Muscle of arm (tissue), 14 donors: ENCODE measurements around the gene LRRC58. TPM values are rescaled to one million over a fixed set of nuclear protein-coding genes. Genes with fewer than 3 reads are reported as not detected.
A peak's percentile ranks its signal among the peaks of the same experiment; 100 is the strongest.
"Not testable (repeated sequence)": the region's sequence is repeated elsewhere in the genome, so short reads cannot be mapped to it uniquely, and the experiment has no call there.

Experiments
- DNase-seq: peaks from one replicate; pipeline ENCODE4 v3.0.0-alpha.2; 2013
- long read RNA-seq, 11 donors: transcript quantifications; one replicate each; lab custom pipeline, GENCODE V29; 2026
- polyA plus RNA-seq, 12 donors: library from polyadenylated mRNA; unstranded; fragments of 120-200 nt; gene quantifications; one replicate each; pipeline ENCODE4 v1.2.1, GENCODE V29; 2013; ENCODE audit not compliant: insufficient read length in 12 of 12

The LRRC58 gene
- 10 to 100 TPM in 11 of 12 donors, not detected in 1; 11.9 to 23.1 (median 16.5) TPM for polyA plus RNA-seq
- long read RNA-seq, donor 1, full-length matches to known transcripts = 7 of 7 reads
- long read RNA-seq, donor 1, partial matches to known transcripts = 0 of 7 reads
- long read RNA-seq, donor 1, other reads (novel, unspliced or antisense) = 0 of 7 reads
- long read RNA-seq, donor 2, full-length matches to known transcripts = 1 of 1 reads
- long read RNA-seq, donor 2, partial matches to known transcripts = 0 of 1 reads
- long read RNA-seq, donor 2, other reads (novel, unspliced or antisense) = 0 of 1 reads
- long read RNA-seq, donor 3, full-length matches to known transcripts = 2 of 2 reads
- long read RNA-seq, donor 3, partial matches to known transcripts = 0 of 2 reads
- long read RNA-seq, donor 3, other reads (novel, unspliced or antisense) = 0 of 2 reads
- long read RNA-seq, donor 4, full-length matches to known transcripts = 2 of 2 reads
- long read RNA-seq, donor 4, partial matches to known transcripts = 0 of 2 reads
- long read RNA-seq, donor 4, other reads (novel, unspliced or antisense) = 0 of 2 reads
- long read RNA-seq, donor 5, full-length matches to known transcripts = 1 of 1 reads
- long read RNA-seq, donor 5, partial matches to known transcripts = 0 of 1 reads
- long read RNA-seq, donor 5, other reads (novel, unspliced or antisense) = 0 of 1 reads
- long read RNA-seq, donor 6, full-length matches to known transcripts = 1 of 1 reads
- long read RNA-seq, donor 6, partial matches to known transcripts = 0 of 1 reads
- long read RNA-seq, donor 6, other reads (novel, unspliced or antisense) = 0 of 1 reads
- long read RNA-seq, donor 7, full-length matches to known transcripts = 2 of 2 reads
- long read RNA-seq, donor 7, partial matches to known transcripts = 0 of 2 reads
- long read RNA-seq, donor 7, other reads (novel, unspliced or antisense) = 0 of 2 reads
- long read RNA-seq, donor 8, full-length matches to known transcripts = 4 of 4 reads
- long read RNA-seq, donor 8, partial matches to known transcripts = 0 of 4 reads
- long read RNA-seq, donor 8, other reads (novel, unspliced or antisense) = 0 of 4 reads
- long read RNA-seq, donor 9, full-length matches to known transcripts = 2 of 2 reads
- long read RNA-seq, donor 9, partial matches to known transcripts = 0 of 2 reads
- long read RNA-seq, donor 9, other reads (novel, unspliced or antisense) = 0 of 2 reads
- long read RNA-seq, donor 10, full-length matches to known transcripts = 6 of 6 reads
- long read RNA-seq, donor 10, partial matches to known transcripts = 0 of 6 reads
- long read RNA-seq, donor 10, other reads (novel, unspliced or antisense) = 0 of 6 reads
- long read RNA-seq, donor 11, full-length matches to known transcripts = 3 of 3 reads
- long read RNA-seq, donor 11, partial matches to known transcripts = 0 of 3 reads
- long read RNA-seq, donor 11, other reads (novel, unspliced or antisense) = 0 of 3 reads

GRCh38 chr3:120348991-120349854 is at the start of gene LRRC58:
Gene LRRC58 (minus strand): TSS chr3:120349354. CDS start chr3:120349243, 111 bp downstream.
- peak; percentile 93 for DNase-seq

DNA sequence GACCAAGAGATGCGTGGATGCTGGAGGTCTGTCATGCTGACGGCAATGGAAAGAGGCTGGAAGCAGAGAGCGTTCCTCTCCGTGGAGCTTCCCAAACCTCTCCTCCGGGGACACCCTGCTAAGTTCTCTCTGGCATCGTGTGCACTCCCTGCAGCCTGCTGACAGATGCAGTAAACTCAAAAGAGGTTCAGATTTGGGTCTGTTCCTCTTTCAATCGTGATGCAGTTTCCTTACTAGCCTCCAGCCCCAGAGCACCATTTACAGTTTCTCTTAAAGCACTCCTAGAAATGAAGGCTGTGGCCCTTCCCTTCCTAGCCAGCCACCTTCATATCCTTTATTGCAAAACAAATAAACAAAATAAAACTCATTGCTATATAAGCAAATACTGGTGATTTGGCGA is 47.3 kb upstream of the LRRC58 start:
- no peak for DNase-seq

- DNase-seq = no peak
Observed at GRCh38 chr3:120394347-120394746, 45.2 kb upstream of the LRRC58 start.

- DNase-seq = no peak
Observed at GRCh38 chr3:120393761-120394160, 44.6 kb upstream of the LRRC58 start.

DNA sequence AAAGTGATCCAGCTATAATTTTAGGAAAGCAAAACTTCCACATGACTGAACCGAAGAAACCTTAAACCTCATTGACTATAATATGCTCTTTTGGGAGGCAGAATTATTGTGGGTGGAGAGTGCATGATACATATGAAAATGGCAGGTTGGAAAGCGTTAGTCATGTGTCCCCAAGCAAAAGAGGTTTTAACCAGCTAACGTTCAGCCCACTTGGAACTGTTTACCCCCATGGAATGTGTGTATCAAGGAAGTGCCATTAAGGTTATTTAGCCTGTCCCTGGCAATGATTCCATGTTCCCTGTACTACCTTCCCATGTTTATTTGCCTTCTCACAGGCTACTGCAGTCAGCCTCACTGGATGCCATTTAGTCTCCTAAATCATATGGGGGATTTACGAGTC is 44.1 kb upstream of the LRRC58 start:
- no peak for DNase-seq

- no peak for DNase-seq
Observed at GRCh38 chr3:120382941-120383447, 33.8 kb upstream of the LRRC58 start.

DNA sequence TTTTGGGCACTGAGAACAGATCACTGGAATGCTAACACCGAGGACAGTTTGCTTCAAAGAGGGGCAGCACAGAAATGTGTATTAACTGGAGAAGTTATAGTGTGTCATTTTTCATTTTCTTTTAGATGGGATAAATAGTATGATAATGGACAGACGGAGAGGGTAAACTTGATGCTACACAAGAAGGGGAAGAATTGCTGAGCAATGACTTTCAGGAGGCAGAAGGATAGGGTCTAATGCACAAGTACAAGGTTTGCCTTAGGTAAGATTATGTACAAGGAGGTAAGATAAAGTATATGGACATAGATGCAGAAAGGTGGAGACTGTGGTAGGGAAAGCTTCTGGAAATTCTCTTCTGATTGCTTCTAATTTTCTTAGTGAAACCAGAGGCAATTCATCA is 32.3 kb upstream of the LRRC58 start:
- DNase-seq = no peak

DNA sequence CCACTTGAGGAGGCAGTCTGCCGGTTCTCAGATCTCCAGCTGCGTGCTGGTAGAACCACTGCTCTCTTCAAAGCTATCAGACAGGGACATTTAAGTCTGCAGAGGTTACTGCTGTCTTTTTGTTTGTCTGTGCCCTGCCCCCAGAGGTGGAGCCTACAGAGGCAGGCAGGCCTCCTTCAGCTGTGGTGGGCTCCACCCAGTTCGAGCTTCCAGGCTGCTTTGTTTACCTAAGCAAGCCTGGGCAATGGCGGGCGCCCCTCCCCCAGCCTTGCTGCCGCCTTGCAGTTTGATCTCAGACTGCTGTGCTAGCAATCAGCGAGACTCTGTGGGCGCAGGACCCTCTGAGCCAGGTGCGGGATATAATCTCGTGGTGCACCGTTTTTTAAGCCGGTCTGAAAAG is 28.8 kb upstream of the LRRC58 start:
- DNase-seq = not testable (repeated sequence)

- DNase-seq = no peak
Observed at GRCh38 chr3:120370463-120370862, 21.3 kb upstream of the LRRC58 start.

DNA sequence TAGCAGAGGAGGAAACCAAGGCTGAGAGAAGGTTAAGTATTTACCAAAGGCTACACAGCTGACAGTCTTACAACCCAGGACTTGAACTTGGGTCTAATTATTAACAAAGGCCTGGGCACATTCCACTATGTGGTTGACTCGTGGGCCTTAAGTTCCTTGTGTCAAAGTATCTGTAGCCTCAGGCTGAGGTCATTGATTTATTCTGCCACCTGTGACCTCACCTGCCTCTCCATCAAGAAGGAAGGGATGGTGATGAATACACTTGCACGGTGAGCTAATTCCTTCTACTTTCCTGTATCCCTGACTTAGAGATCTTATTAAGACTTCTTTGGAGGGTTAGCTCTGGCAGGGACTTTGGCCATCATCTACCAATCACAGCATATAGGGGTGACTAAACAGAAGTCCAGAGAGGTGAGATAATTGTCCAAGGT is 19.9 kb upstream of the LRRC58 start:
- DNase-seq = no peak

- DNase-seq = no peak
Observed at GRCh38 chr3:120368172-120368571, 19.0 kb upstream of the LRRC58 start.

DNA sequence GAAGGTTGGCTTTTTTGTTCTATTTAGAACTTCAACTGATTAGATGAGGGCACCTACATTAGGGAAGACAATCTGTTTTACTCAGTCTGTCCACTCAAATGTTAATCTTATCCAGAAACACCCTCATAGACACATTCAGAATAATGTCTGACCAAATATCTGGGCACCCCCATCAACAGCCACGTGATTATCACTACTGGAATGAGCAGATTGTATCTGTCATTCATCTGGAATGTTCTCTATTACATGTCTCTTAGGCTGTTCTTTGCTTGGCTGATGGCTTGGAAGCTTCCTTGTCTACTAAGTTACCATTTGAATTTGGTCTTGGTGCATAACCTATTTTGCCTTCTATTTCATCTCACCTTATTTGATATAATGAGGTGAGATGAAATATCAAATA is 15.7 kb upstream of the LRRC58 start:
- no peak for DNase-seq

- no peak for DNase-seq
Observed at GRCh38 chr3:120364101-120364500, 14.9 kb upstream of the LRRC58 start.

DNA sequence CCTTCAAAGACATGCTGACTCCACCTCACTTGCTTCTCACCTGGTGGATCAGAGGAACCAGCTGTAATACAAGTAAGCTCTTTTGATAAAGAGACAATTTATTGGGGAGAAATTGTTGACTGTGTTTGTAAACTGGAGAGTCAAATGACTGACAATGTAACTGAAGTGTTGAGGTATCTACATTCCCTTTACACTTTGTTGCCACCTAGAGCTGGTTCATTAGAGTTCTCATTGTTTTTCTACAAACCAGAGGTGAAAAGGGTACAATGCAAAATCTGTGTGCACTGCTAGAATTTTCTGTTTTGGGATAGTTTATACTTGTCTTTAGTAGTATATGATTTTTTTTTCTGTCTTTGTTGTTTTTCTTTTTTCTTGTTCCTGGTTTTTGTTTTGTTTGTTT is 8.7 kb upstream of the LRRC58 start:
- no peak for DNase-seq

GRCh38 chr3:120355486-120355885 is 6.3 kb upstream of the LRRC58 start:
- no peak for DNase-seq

DNA sequence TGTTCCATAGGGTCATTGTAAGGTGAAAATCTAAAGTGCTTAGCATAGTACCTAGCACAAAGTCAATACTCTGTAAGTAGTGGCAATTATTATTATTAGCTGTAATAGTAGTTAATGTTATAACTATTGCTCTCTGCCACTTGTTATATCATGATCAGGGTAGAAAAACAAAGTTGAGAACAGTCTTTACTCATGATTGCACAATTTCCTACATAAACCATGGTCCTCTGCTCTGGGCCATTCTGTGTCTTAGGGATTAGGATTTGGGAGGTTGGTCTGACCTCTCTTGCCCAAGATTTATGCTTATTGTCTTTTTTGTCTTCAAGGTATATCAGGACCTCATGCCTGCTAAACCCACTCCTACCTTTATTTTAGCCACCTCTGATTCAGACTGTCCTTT is 4.3 kb upstream of the LRRC58 start:
- DNase-seq = no peak

- no peak for DNase-seq
Observed at GRCh38 chr3:120352017-120352416, 2.9 kb upstream of the LRRC58 start.

- DNase-seq = peak; percentile 16
Observed at GRCh38 chr3:120350401-120350941, 1.3 kb upstream of the LRRC58 start.

DNA sequence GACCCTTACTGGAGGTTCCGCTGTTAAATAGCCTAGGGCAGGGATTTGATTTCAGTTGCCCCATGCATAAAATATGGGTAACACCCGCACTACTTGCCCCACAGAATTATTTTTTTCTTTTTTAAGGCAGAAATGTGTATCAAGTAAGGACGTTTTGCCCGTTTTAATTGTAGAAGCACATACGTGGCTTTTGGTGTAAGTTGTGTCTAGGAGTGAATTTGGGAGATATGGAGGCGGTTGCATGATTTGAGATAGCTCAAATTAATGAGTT is 636 bp upstream of the LRRC58 start:
- no peak for DNase-seq
